Measurements from ENCODE around the gene LAMA2. TPM values are rescaled to one million over a fixed set of nuclear protein-coding genes. Genes with fewer than 3 reads are reported as not detected.

The LAMA2 gene
- total and polyA plus RNA-seq, 2 donors from 2014 or later, result 2.2 to 20.8 TPM

- FAIRE-seq, result no peak
- no peak overlapping the region for H3K27ac ChIP-seq (ENCODE audit: low read depth in 2 of 2, low read length in 2 of 2)
- intact Hi-C loops (cut with DNase I), result no loop called here
- H3K9ac ChIP-seq (ENCODE audit: low read length in 3 of 3), result no peak overlapping the region
- H3K36me3 ChIP-seq (ENCODE audit: control insufficient read depth in 2 of 3, insufficient read depth in 3 of 3, low read length in 3 of 3), result no peaks in the 10 kb centered on the region
- H3K9me3 ChIP-seq (ENCODE audit: control insufficient read depth in 2 of 3, insufficient read depth in 1 of 3, low read length in 3 of 3), result no peaks in the 10 kb centered on the region
- DNase-seq, result no peak
- TF ChIP-seq CTCF (IDR thresholded peaks at IDR 0.05; ENCODE audit: borderline replicate concordance, extremely low read depth, insufficient read depth), result no peak
- H3K27me3 ChIP-seq (ENCODE audit: control insufficient read depth, insufficient read depth, low read length), result no peaks in the 10 kb centered on the region
- no peaks in the 10 kb centered on the region for H3K4me1 ChIP-seq (ENCODE audit: control insufficient read depth in 2 of 3, insufficient read depth in 2 of 3, low read depth in 1 of 3, low read length in 3 of 3)
- H3K4me3 ChIP-seq (ENCODE audit: low read length in 3 of 3), result no peak overlapping the region
These were observed 551.2 kb downstream of the LAMA2 start for GRCh38 chr6:129434091-129434490.

- TF ChIP-seq CTCF (IDR thresholded peaks at IDR 0.05; ENCODE audit: borderline replicate concordance, extremely low read depth, insufficient read depth), result no peak
- Histone ChIP-seq H3K27ac (ENCODE audit: low read depth in 2 of 2, low read length in 2 of 2) (no peak overlapping the region), H3K4me1 (ENCODE audit: control insufficient read depth in 2 of 3, insufficient read depth in 2 of 3, low read depth in 1 of 3, low read length in 3 of 3) (no peaks in the 10 kb centered on the region), H3K36me3 (ENCODE audit: control insufficient read depth in 2 of 3, insufficient read depth in 3 of 3, low read length in 3 of 3) (no peaks in the 10 kb centered on the region), H3K9ac (ENCODE audit: low read length in 3 of 3) (no peak overlapping the region), H3K9me3 (ENCODE audit: control insufficient read depth in 2 of 3, insufficient read depth in 1 of 3, low read length in 3 of 3) (no peaks in the 10 kb centered on the region), H3K4me3 (ENCODE audit: low read length in 3 of 3) (no peak overlapping the region), H3K27me3 (ENCODE audit: control insufficient read depth, insufficient read depth, low read length) (no peaks in the 10 kb centered on the region)
- intact Hi-C loops (cut with DNase I), result no loop called here
- DNase-seq, result peak in 1 of 5 donors; percentile 2
- FAIRE-seq, result no peak
These were observed 557.8 kb downstream of the LAMA2 start for GRCh38 chr6:129440691-129441090.

GRCh38 chr6:129444683-129445082, 561.7 kb downstream of the LAMA2 start:
- Histone ChIP-seq H3K27me3 (ENCODE audit: control insufficient read depth, insufficient read depth, low read length) (no peaks in the 10 kb centered on the region), H3K27ac (ENCODE audit: low read depth in 2 of 2, low read length in 2 of 2) (no peak overlapping the region), H3K36me3 (ENCODE audit: control insufficient read depth in 2 of 3, insufficient read depth in 3 of 3, low read length in 3 of 3) (no peaks in the 10 kb centered on the region), H3K4me1 (ENCODE audit: control insufficient read depth in 2 of 3, insufficient read depth in 2 of 3, low read depth in 1 of 3, low read length in 3 of 3) (no peaks in the 10 kb centered on the region), H3K9ac (ENCODE audit: low read length in 3 of 3) (no peak overlapping the region), H3K4me3 (ENCODE audit: low read length in 3 of 3) (no peak overlapping the region), H3K9me3 (ENCODE audit: control insufficient read depth in 2 of 3, insufficient read depth in 1 of 3, low read length in 3 of 3) (no peaks in the 10 kb centered on the region)
- FAIRE-seq (no peak), DNase-seq (no peak)
- intact Hi-C loops (cut with DNase I), result no loop called here
- no peak for TF ChIP-seq CTCF (IDR thresholded peaks at IDR 0.05; ENCODE audit: borderline replicate concordance, extremely low read depth, insufficient read depth)

Data from kidney (tissue), 14 donors.